Measurements from ENCODE around the gene RYR3.

DNA sequence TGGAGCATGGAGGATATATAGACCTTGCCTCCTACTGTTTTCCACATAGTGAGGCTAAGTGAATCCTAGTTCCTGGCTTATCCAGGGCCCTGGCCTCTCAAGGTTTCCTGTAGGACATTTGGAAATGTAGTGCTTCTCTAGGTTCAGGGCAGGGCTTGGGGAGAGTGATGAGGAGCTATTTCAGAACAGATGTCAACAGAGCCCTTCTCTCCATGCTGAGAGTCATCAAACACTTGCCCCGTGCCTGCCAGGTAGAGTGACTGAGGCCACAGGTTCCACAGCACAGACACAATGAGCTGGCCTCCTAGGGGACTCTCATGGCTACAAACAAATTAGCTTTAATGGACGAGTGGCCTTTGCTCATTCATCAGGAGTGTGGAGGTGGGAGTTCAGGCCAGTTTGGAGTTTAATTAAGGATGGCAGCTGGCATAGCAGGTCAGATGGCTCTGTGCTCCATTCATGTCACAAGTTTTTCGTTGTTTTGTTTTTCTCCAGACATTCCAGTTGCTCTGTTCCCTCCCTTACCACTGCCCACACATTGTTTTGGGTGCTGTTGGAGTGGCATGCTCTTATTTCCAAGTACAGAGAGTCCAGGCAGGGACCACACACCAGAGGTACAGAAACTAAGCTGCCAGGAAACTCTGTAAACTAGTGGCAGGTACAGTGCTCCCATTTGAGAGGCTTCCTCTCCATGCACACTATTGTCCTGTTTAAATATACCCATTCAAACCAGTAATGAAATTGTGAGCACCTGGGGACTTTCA lies 189.8 kb downstream of the RYR3 start:
- TF ChIP-seq CTCF (optimal IDR thresholded peaks at IDR 0.05 in 1 of 3, IDR thresholded peaks at IDR 0.05 in 1 of 3, conservative IDR thresholded peaks at IDR 0.05 in 1 of 3; ENCODE audit: extremely low read depth in 1 of 3, insufficient read depth in 2 of 3, low read length in 3 of 3) (no peak), EZH2 (IDR thresholded peaks at IDR 0.05; ENCODE audit: low read length) (no peak)
